Measurements from ENCODE around the gene PEAK3.

PEAK3 gene

GRCh38 chr19:2249880-2250765 lies 31.9 kb downstream of the PEAK3 start:
- DNase-seq (ENCODE audit: low spot score) = no peak

GRCh38 chr19:2249010-2249866 lies 32.7 kb downstream of the PEAK3 start, which contains the start of gene AMH:
Gene AMH (plus strand): TSS chr19:2249323. CDS start chr19:2249333, 10 bp downstream.
- DNase-seq (ENCODE audit: low spot score) = no peak

- DNase-seq (ENCODE audit: low spot score) = no peak
Measured at GRCh38 chr19:2248136-2249009, 33.6 kb downstream of the PEAK3 start.

- no peak for DNase-seq (ENCODE audit: low spot score)
Measured at GRCh38 chr19:2247433-2248101, 34.4 kb downstream of the PEAK3 start.

GRCh38 chr19:2246801-2247361 lies 35.1 kb downstream of the PEAK3 start:
- DNase-seq (ENCODE audit: low spot score) = no peak

GRCh38 chr19:2246014-2246620 lies 35.9 kb downstream of the PEAK3 start:
- no peak for DNase-seq (ENCODE audit: low spot score)

GRCh38 chr19:2245273-2245672 lies 36.7 kb downstream of the PEAK3 start:
- DNase-seq (ENCODE audit: low spot score) = no peak

- DNase-seq (ENCODE audit: low spot score) = no peak
Measured at GRCh38 chr19:2244486-2244885, 37.5 kb downstream of the PEAK3 start.

GRCh38 chr19:2244125-2244411 lies 37.9 kb downstream of the PEAK3 start:
- DNase-seq (ENCODE audit: low spot score) = no peak

GRCh38 chr19:2243274-2244124 lies 38.5 kb downstream of the PEAK3 start:
- DNase-seq (ENCODE audit: low spot score) = no peak

- no peak for DNase-seq (ENCODE audit: low spot score)
Measured at GRCh38 chr19:2242816-2243215, 39.2 kb downstream of the PEAK3 start.

GRCh38 chr19:2242092-2242537 lies 39.9 kb downstream of the PEAK3 start:
- no peak for DNase-seq (ENCODE audit: low spot score)

GRCh38 chr19:2240881-2241760 lies 40.9 kb downstream of the PEAK3 start:
- DNase-seq (ENCODE audit: low spot score) = no peak

- no peak for DNase-seq (ENCODE audit: low spot score)
Measured at GRCh38 chr19:2239771-2240770, 41.9 kb downstream of the PEAK3 start.

- no peak for DNase-seq (ENCODE audit: low spot score)
Measured at GRCh38 chr19:2239173-2239572, 42.8 kb downstream of the PEAK3 start.

- DNase-seq (ENCODE audit: low spot score) = no peak
Measured at GRCh38 chr19:2237869-2238153, 44.2 kb downstream of the PEAK3 start.

- DNase-seq (ENCODE audit: low spot score) = no peak
Measured at GRCh38 chr19:2237051-2237868, 44.7 kb downstream of the PEAK3 start.
